ENCODE data around the gene WDR20.
A peak's percentile ranks its signal among the peaks of the same experiment; 100 is the strongest.

The WDR20 gene

DNA sequence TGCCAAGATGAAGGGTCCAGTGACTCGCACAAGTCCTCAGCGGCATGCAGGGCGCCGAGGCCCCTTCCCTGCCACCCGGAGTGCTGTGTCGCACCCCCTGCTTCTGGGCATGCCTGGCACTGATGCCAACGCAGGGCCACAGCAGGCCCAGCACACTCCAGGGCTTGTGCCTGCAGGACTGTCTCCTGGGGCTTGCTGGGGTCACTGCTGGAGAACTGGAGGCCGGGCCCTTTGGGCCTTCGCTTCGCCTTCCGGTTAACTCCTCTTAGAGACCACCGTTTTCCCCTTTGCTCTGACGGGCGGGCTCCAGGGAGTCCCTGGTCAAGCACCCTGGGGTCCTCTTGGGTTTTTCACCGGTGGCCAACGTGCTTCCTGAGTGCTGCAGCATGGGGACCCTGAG, 79.6 kb downstream of the WDR20 start:
- Histone ChIP-seq H4K20me1 (ENCODE audit: control insufficient read depth, insufficient read depth, low read depth, low read length) (peaks cover 8% of the 10 kb centered on the region; the same call in 1 of the 2 replicates), H3K4me1 (ENCODE audit: control insufficient read depth, low read length) (peaks cover 19% of the 10 kb centered on the region), H3K4me2 (ENCODE audit: low read length) (peak overlapping the region; percentile 59), H3K9me2 (replicated peaks; ENCODE audit: control insufficient read depth, low read length) (no peaks in the 10 kb centered on the region), H3F3A (ENCODE audit: control insufficient read depth, insufficient read depth) (no peaks in the 10 kb centered on the region), H3K27me3 (ENCODE audit: control insufficient read depth, low read length) (no peaks in the 10 kb centered on the region), H3K4me3 (ENCODE audit: low read length) (peak overlapping the region; percentile 26; the same call in 1 of the 2 replicates), H3K36me3 (ENCODE audit: control insufficient read depth, low read length) (0 out of 2 replicates have a peak, but pooled peaks cover 2% of the 10 kb centered on the region), H3K9me3 (ENCODE audit: control insufficient read depth, insufficient read depth, low read length) (no peaks in the 10 kb centered on the region), H3K27ac (ENCODE audit: low read depth, low read length) (no peak overlapping the region), H3K79me2 (ENCODE audit: control insufficient read depth, low read length) (peaks cover 12% of the 10 kb centered on the region)
- TF ChIP-seq, protein P1, sequence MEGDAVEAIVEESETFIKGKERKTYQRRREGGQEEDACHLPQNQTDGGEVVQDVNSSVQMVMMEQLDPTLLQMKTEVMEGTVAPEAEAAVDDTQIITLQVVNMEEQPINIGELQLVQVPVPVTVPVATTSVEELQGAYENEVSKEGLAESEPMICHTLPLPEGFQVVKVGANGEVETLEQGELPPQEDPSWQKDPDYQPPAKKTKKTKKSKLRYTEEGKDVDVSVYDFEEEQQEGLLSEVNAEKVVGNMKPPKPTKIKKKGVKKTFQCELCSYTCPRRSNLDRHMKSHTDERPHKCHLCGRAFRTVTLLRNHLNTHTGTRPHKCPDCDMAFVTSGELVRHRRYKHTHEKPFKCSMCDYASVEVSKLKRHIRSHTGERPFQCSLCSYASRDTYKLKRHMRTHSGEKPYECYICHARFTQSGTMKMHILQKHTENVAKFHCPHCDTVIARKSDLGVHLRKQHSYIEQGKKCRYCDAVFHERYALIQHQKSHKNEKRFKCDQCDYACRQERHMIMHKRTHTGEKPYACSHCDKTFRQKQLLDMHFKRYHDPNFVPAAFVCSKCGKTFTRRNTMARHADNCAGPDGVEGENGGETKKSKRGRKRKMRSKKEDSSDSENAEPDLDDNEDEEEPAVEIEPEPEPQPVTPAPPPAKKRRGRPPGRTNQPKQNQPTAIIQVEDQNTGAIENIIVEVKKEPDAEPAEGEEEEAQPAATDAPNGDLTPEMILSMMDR (IDR thresholded peaks at IDR 0.05; ENCODE audit: low read depth, low read length, poor library complexity, severe bottlenecking), result no peak
- TF ChIP-seq EZH2phosphoT487 (IDR thresholded peaks at IDR 0.05; ENCODE audit: borderline replicate concordance, low read length), result no peak

DNA sequence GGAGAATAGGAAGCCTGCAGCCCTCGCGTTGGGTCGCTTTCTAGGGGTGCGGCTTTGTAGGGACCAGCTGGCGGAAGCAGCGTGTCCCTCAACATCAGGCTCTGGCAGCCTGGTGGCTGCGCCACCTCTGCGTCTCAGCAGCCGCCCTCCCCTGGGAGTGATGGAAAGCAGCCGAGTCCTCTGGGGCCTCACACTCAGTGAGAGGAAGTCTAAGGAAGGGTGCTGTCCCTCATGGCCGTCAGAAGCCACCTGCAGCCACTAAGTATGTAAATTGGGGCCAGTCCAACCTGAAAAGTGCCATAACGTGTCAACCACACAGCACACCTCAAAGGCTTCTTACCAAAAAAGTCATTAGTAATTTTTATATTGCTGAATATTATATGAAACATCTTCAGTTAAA, 80.3 kb downstream of the WDR20 start:
- peaks cover 11% of the 10 kb centered on the region for H3K79me2 ChIP-seq (ENCODE audit: control insufficient read depth, low read length)
- peaks cover 8% of the 10 kb centered on the region; the same call in 1 of the 2 replicates for H4K20me1 ChIP-seq (ENCODE audit: control insufficient read depth, insufficient read depth, low read depth, low read length)
- H3K4me2 ChIP-seq (ENCODE audit: low read length), result peak overlapping the region; percentile 59
- no peaks in the 10 kb centered on the region for H3K27me3 ChIP-seq (ENCODE audit: control insufficient read depth, low read length)
- no peaks in the 10 kb centered on the region for H3K9me3 ChIP-seq (ENCODE audit: control insufficient read depth, insufficient read depth, low read length)
- no peak overlapping the region for H3K27ac ChIP-seq (ENCODE audit: low read depth, low read length)
- no peaks in the 10 kb centered on the region for H3F3A ChIP-seq (ENCODE audit: control insufficient read depth, insufficient read depth)
- peak overlapping the region; percentile 26; the same call in 1 of the 2 replicates for H3K4me3 ChIP-seq (ENCODE audit: low read length)
- H3K36me3 ChIP-seq (ENCODE audit: control insufficient read depth, low read length), result 0 out of 2 replicates have a peak, but pooled peaks cover under 1% of the 10 kb centered on the region
- peaks cover 19% of the 10 kb centered on the region for H3K4me1 ChIP-seq (ENCODE audit: control insufficient read depth, low read length)
- TF ChIP-seq, protein P1 (IDR thresholded peaks at IDR 0.05; ENCODE audit: low read depth, low read length, poor library complexity, severe bottlenecking), result no peak
- no peak for TF ChIP-seq EZH2phosphoT487 (IDR thresholded peaks at IDR 0.05; ENCODE audit: borderline replicate concordance, low read length)
- H3K9me2 ChIP-seq (replicated peaks; ENCODE audit: control insufficient read depth, low read length), result no peaks in the 10 kb centered on the region

DNA sequence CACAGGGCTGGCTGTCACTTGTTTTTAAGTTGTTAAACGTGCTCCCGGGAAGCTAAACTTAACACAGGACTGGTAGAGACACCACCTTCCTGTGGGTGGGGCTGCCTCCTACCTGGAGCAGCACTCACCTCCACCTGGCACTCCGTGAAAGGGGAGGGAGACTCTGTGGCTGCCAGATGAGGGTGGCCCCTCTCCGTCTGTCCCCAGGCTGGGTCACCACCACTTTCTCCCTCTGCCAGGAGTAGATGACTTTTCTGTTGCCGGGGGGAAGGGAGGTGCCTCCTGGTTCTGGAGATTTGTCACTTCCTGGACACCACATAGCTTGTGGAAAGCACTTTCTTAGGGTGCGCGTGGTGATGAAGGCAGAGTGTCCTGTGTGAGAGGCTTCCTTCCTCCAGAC, 81.3 kb downstream of the WDR20 start:
- Histone ChIP-seq H3K4me2 (ENCODE audit: low read length) (no peak overlapping the region), H3F3A (ENCODE audit: control insufficient read depth, insufficient read depth) (no peaks in the 10 kb centered on the region), H4K20me1 (ENCODE audit: control insufficient read depth, insufficient read depth, low read depth, low read length) (peaks cover 8% of the 10 kb centered on the region; the same call in 1 of the 2 replicates), H3K9me2 (replicated peaks; ENCODE audit: control insufficient read depth, low read length) (no peaks in the 10 kb centered on the region), H3K9me3 (ENCODE audit: control insufficient read depth, insufficient read depth, low read length) (no peaks in the 10 kb centered on the region), H3K27me3 (ENCODE audit: control insufficient read depth, low read length) (no peaks in the 10 kb centered on the region), H3K79me2 (ENCODE audit: control insufficient read depth, low read length) (peaks cover 3% of the 10 kb centered on the region; the same call in 1 of the 2 replicates), H3K36me3 (ENCODE audit: control insufficient read depth, low read length) (no peaks in the 10 kb centered on the region), H3K27ac (ENCODE audit: low read depth, low read length) (no peak overlapping the region), H3K4me3 (ENCODE audit: low read length) (no peak overlapping the region), H3K4me1 (ENCODE audit: control insufficient read depth, low read length) (peaks cover 19% of the 10 kb centered on the region)
- no peak for TF ChIP-seq EZH2phosphoT487 (IDR thresholded peaks at IDR 0.05; ENCODE audit: borderline replicate concordance, low read length)
- TF ChIP-seq, protein P1 (IDR thresholded peaks at IDR 0.05; ENCODE audit: low read depth, low read length, poor library complexity, severe bottlenecking), result no peak
